GM18502 (cell line): ENCODE results near the gene CRIP1.

Experiments used
- ATAC-seq: cut with Tn5 transposase; IDR thresholded peaks from one replicate; pipeline ENCODE4 v1.9.1; 2021; ENCODE audit warnings: mild to moderate bottlenecking; ENCODE audit not compliant: unreplicated experiment, poor library complexity

Gene CRIP1

DNA sequence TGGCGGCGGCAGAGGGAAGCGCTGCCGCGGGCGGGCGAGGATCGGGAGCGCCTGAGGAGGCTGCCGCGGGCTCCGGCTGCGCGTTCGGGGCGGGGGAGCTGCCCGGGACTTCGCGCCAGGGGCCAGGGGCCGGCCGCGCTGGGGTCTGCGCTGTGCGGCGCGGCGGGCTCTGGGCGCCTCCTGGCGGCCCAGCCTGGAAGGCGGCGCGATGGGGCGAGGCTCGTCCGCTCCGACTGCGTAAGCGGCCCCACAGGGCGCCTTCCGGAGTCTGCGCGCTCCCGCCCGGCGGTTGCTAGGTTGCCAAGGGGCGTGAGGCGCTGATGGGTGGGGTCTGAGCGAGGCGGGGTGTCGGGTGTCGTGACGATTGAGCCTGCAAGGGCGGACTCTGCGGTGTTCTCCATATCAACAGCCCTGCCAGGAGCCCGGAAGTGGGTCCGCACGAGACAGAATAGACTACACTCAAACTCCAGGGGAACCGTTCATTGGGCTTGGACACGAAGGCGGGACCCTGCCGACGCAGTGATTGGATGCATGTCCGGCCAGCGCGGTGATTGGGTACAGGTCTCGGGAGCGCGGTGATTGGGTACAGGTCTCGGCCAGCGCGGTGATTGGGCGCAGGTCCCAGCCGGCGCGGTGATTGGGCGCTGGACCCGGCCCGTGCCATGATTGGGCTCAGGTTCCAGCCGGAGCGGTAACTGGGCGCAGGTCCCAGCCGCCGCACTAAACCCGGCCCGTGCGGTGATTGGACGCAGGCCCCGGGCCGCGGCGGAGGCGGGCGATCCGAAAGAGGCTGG is 4.1 kb downstream of the CRIP1 start, which contains the start of gene TEDC1:
Gene TEDC1, plus strand, starts transcription at position 675 of the 794 bp plus-strand sequence. CDS start 130 bp downstream, outside the sequence.
- ATAC-seq = peak; percentile 74

DNA sequence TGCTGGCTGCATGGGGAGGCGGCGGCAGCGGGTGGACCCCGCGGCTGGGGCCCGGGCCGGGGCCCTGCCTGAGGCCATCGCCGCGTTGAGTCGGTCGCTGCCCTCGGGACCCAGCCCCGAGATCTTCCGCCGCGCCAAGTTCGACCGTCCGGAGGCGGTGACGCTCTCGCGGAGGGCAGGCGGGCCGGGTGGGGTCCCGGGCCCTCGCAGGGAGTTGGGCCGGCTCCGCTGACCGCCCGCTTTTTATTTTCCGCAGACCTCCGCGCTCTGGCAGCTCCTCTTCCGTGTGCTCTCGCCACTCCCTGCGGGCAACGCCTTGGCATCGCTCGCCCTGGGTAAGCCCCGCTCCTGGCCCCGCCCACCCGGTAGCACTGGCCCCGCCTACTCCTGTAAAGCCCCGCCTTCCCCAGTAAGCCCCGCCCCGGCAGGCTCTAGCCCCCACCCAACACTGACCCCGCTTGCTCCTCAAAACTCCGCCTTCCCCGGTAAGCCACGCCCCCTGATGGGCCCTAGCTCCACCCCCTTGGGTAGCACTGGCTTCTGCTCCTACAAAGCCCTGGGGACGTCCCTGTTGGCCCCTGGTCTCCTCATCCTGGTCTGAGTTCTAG is 4.8 kb downstream of the CRIP1 start:
- no peak for ATAC-seq

DNA sequence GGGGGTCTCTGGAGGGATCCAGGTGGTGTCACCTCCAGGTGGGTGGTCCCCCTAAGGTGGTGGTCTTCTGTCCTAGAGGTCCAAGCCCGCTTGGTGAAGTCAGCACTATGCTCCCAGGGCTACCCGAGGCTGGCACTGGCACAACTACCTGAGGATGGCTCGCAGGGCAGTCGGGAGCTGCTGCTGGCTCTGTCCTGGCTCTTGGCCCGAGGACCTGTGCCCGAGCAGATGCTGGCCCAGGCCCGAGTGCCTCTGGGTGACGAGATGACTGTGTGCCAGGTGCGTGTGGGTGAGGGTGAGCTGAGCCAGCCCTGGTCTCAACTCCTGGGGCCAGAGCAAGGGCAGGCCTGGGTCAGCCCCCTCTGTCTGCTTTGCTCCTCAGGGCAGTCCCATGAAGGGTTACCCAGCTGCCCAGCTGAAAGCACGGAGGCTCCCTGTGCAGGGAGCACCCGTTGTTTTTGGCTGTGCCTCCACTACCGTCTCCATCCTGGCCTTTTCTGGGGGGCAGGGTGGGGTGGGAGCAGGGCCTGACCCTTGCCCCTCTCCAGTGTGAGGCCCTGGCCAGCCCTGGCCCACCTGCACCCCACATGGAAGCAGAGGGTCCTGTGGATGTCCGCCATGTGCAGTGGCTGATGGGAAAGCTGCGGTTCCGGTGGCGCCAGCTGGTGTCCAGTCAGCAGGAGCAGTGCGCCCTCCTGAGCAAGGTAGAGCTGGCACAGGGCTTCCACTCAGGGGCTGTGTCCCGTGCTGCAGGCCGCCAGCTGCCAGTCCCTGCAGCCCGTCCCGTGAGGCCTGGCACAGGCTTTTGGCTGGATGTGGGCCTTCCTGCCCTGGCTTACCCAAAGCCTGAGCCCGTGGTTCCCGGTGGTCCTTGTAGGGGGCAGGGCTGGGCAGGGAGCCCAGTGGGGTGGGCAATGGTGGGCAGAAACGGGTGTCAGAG is 5.6 kb downstream of the CRIP1 start:
- no peak for ATAC-seq

DNA sequence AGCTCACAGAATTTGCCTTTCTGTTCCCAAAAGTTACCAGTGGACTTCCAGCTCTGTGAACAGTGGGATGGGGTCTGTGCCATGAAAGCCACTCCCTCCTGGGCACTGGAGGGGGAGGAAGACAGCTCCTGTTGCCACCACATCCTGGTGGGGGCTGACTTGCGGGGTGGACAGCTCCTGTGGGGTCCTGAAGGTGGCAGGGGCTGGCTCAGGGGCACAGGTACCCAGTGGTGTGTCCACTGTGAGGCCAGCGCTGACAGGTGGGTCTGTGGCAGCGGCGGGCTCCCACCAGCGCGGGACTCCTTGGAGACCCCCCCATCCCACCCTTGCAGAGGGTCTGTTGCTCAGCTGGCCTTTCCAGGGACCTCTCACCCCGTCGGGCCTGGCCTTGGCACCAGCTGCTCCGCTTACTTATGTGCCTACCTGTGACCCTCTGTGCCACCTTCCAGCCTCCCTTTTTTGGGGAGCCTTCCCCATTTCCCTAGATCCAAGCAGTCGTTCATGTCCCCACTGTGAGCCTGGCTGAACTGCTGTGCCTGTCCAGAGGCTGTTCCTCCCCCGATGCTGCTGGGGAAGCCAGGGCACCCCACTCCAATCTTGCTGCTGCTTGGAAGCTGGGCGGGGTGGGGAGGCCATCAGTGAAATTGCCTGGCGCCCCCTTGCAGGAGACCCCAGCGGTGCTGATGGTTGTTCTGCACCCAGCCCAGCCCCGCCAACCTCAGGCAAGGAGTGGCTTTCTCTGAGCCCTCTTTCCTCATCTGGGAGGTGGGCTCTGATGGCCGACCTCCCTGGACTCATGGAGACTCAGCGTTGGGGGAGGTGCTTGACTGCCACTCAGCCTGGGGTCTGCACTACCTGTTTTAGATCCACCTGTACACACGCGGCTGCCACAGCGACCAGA is 6.5 kb downstream of the CRIP1 start:
- ATAC-seq = no peak

DNA sequence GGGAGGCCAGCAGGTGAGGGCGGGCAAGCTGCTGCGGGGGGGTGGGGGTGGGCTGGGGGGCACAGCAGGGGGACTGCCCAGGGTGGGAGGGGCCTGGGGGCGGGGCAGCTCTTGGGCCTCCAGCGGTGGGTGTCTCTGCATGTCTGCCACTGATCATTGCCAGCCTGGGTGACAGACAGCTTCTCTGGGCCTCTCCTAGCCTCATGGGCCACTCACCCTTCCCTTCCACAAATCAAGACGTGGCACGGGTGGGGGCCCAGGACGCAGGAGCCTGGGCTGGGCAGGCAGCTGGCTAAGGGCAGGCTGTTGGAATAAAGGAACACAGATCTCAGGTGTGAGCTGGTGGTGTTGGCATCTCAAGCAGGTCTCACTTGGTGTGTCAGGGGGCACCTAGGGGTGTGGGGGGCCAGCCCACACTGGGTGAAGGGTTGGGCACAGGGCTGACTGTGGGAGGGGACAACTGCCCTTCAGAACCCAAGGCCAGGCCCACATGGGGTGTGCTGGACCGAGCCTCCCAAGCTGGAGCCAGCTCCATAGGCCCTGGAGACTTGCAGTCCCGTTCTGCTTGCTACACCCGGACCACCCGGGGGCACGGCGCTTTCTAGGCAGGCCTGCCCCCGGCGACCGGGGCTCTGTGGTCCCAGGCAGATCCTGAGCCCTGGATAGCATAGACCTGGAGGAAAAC is 7.4 kb downstream of the CRIP1 start:
- no peak for ATAC-seq

DNA sequence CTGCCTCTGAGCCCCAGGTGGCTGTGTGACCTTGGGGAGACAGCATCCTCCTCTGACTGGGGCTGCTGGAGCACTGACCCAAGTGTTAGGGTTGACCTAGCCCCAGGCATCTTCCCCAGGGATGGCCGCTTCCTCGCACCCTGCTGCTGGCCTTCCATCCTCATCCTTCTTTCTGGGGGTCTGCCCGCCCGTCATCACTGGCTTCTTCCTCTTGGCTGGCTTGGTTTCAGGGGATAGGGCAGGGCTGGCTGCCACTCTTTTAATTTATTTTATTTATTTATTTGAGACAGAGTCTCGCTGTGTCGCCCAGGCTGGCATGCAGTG is 7.9 kb downstream of the CRIP1 start:
- no peak for ATAC-seq

DNA sequence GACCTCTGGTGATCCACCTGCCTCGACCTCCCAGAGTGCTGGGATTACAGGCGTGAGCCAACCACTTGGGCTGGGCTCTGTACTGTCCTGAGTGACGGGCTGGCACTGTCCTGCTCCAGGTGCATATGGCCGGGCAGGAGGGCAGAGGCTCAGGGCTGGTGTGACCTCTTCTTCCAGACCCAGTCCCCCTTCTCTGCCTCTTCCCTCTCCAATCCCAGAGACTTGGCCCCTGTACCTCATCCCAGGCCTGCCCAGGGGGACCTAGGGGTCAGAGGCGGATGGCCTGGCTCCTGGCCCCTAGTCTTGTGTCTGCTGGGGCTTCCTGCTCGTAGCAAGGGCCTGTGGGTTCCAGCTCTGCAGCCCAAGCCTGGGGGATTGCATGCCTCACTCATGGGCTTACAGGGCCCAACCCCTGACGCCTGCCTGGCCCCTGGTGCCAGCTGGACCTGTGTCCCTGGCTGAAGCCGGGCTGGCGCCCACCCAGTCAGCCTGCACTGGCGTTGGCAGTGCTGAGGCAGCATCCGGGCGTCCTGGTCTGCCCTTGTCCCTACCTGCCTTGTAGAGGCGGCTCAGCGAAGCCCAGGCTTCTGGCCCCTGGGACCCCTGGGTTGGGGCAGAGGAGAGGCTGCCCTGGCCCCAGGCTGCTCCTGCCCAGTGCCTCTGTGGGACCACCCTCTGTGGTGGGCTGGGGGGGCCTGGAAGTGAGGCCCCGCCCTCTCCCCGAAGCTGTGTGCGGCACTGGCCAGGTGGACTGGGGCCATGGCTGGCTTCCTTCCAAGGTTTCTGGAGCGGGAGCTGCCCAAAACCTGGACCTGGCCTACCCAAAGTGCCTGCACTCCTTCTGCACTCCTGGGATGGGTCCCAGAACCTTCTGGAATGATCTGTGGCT is 8.7 kb downstream of the CRIP1 start:
- no peak for ATAC-seq

DNA sequence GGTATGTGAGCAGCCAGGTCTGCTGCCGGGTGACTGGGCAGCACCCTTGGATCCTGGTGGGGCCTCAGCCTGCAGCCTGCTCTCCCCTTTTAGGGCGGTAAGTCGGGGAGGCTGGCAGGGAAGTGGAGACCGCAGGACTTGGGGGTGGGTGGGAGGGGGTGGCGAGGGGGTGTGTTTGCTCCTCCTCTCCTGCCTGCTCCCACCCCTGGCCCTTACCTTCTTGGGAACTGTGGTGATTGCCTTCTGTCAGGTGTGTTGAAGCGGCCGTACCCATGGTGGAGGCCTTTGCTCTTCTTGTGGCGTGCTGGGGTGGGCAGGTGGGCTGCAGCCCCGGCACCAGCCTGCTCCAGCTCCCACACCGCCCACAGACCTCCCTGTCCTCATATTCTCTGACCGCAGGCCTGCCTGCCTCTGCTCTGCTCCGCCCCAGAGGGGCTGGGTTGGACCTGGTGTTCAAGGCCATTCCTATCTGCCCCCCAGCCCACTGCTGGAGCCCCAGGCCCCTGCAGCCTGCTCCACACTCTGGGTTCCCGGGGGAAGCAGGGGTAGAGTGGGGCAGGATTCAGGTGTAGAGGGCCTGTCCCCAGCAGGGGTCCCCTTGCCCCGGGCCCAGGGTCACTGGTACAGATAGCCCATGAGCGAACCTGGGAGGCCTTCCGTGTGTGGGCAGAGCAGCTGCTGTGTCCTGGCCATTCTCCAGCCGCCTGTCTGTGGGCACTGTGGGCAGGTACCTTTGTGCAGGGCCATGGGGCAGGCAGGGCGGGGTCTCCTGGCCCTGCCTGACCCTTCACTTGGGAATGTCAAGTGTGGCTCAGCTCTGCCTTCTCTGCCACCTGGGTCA is 9.5 kb downstream of the CRIP1 start:
- ATAC-seq = no peak

- no peak for ATAC-seq
Measured at GRCh38 chr14:105496831-105497591, 10.3 kb downstream of the CRIP1 start.

DNA sequence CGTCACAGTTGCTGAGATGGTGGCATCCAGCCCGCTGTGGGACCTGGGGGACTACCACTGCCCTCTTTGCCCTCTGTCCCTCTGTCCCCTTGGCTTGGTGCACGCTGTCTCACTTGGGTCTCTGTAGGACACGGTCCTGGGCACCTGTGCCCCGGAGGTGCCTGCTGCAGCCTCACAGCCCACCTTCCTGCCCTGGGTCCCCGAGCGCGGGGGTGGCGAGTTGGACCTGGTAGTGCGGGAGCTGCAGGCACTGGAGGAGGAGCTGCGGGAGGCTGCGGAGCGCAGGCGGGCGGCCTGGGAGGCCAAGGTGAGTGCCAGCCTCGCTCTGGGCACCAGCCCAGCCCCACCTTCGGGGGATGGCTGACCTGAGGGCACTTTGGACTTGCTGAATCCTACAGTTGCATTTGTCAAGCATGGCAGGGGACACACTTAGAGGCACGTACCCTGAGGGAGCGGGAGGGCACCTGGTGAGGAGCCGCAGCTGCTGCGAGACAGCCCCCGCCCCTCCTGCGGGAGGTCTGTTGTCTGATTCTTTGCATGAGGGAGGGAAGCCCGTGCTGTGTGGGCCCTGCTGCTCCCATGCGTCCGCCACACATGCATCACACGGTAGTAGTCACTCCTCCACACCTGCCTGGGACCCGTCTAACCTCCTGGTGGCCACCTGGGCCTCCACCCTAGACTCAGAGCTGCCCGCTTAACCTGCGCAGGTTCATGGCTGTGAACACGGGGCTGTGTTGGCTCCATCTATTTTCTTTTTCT is 11.2 kb downstream of the CRIP1 start:
- ATAC-seq = no peak

DNA sequence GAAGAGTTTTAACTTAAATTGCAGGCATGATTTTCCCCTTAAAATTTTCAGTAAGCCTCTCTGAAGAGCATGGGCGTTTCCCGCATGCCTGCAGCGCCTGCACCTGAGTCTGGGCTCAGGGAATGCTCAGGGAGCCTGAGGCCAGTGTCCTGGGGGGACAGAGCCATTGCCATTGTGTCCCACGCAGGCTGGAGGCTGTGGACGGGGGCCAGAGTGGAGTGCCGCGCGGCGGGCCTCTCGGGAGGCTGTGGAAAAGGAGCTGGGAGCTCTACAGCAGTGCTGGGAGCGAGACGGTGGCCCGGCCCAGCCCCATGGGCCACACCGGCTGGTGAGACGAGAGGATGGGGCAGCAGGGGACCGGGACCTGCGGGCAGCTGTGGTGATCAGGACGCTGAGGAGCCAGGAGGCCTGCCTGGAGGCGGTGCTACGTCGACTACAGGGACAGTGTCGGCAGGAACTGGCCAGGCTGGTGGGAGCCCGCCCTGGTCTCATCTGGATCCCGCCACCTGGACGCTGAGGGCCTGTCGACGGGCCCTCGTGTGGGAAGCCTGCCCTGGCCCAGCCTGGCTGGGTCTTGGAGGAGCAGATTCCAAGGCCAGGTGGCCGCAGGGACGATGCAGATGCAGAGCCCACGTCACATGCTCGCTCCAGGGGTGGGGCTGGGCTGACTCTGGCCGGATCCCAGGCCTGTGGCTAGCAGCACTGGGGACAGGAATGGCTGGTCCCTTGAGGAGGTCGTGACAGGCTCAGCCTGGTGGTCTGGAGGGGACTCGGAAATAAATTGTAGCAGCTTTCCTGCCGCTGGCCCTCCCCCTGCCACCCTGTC is 12.0 kb downstream of the CRIP1 start:
- ATAC-seq = no peak

DNA sequence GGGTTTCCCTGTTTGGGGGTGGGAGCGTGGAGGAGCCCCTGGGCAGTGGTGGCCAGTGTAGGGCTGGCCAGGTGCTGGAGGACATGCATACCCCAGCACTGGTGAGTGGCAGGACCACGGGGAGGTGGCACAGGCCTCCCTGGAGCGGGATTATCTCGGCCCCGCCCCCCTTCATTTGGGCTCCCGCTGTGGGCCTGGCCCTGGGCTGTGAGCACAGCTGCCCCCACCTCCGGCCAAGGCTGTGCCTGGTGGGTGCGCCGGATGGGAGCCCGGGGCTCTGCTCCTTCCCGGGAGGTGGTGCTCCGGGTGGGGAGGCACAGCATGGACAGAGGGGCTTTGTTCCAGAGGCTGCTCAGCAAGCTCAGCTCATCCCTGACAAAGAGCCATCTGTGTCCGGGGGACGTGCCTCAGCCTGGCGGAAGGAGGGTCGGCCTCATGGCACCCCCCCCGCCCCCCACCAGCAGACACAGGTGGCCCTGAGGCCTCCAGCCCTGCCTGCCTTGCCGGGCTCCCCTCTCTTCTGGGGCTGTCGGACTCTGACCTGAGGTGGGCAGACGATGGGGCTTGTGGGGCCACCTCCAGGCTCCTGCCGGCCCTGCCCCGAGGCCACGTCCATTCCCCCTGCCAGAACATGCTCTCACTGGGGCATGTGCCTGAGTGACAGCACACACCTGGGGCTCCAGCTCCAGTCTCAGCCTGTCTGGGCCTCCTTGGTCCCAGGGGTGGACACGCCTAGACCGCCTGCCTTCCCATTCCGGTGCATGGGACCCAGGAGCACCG is 12.8 kb downstream of the CRIP1 start:
- ATAC-seq = no peak

DNA sequence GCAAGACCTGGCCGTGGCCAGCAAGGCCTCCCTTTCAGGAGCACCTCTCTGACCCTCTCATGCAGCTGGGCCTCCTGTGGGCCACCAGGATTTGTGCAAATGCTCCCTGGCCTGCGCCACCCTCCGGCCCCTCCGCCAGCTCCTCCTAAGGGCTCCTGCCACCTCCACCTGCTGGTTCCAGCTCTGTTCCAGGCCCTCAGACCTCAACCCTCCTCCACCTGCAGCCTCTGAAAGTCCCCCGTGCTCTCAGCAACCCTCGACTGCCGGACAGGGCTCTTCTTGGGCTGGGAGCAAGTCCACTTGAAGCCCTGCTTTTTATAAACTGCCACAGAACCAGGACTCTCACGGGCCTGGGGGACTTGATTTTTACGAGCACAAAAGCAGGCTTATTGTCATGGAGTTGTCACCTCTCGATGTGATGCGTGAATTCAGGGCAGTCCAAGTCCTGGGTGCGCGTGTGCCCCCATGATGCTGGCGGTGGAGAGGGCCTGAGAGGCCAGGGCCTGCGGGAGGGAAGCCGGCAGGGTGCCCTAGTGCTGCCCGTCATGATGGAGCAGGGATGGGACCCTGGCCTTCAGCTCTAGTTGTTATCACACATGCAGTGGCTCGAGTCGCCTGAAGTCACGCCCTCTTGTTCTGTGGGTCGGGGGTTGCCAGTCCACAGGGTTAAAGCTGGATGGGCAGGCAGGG is 13.5 kb downstream of the CRIP1 start:
- no peak for ATAC-seq

DNA sequence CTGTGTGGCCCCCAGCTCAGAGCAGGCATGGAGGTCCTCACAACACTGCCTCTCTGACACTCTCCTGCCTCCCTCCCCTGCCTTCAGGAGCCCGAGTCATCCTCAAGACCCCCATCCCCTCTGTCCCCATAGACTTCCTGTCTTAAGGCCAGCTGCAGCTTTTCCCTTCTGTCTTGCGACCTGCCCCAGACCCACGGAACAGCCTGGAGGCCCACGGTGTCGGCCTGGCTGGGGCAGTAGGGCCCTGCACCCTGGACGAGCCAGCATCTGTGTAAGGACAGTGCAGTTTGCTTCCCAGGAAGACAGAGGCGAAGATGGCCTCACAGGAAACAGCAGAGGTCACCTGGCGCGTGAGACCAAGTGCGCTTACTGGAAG is 14.0 kb downstream of the CRIP1 start:
- ATAC-seq = no peak
